Neuronal stem cell (in vitro differentiated cells): ENCODE results near the gene ALOXE3.

Experiments
- DNase-seq: peaks from one replicate; pipeline ENCODE4 v3.0.0-alpha.2; 2013; ENCODE audit warnings: low spot score
- H2AFZ ChIP-seq: one replicate; pipeline ENCODE4 v1.6.1; 2013; ENCODE audit warnings: mild to moderate bottlenecking, low read length, inconsistent platforms
- H2AK5ac ChIP-seq: 2 replicates; pipeline ENCODE4 v1.6.1; 2013; ENCODE audit warnings: low read depth, mild to moderate bottlenecking, inconsistent platforms, low read length, moderate library complexity, mixed read lengths
- H2BK120ac ChIP-seq: 2 replicates; pipeline ENCODE4 v1.6.1; 2013; ENCODE audit warnings: low read depth, mild to moderate bottlenecking, inconsistent platforms, low read length, moderate library complexity, mixed read lengths
- H2BK12ac ChIP-seq: one replicate; pipeline ENCODE4 v1.6.1; 2013; ENCODE audit warnings: low read length, inconsistent platforms
- H2BK15ac ChIP-seq: 2 replicates; pipeline ENCODE4 v1.6.1; 2013; ENCODE audit warnings: mild to moderate bottlenecking, low read length, inconsistent platforms, mixed read lengths
- H2BK5ac ChIP-seq: one replicate; pipeline ENCODE4 v1.6.1; 2013; ENCODE audit warnings: inconsistent platforms, mild to moderate bottlenecking, low read length, moderate library complexity
- H3K14ac ChIP-seq: one replicate; pipeline ENCODE4 v1.6.1; 2013; ENCODE audit warnings: low read length, inconsistent platforms
- H3K18ac ChIP-seq: 2 replicates; pipeline ENCODE4 v1.6.1; 2013; ENCODE audit warnings: low read length, inconsistent platforms
- H3K23ac ChIP-seq: 2 replicates; pipeline ENCODE4 v1.6.1; 2013; ENCODE audit warnings: low read depth, mild to moderate bottlenecking, mixed read lengths, low read length, inconsistent platforms; ENCODE audit not compliant: poor library complexity
- H3K27ac ChIP-seq: replicated peaks from 3 replicates; pipeline ENCODE4 v1.5.1; 2013; ENCODE audit warnings: low read length, inconsistent platforms
- H3K27me3 ChIP-seq, 3 experiments: 2 replicates each; pipeline ENCODE4 v1.6.1; 2013; ENCODE audit warnings: low read length in 3 of 3, mild to moderate bottlenecking in 2 of 3, inconsistent platforms in 1 of 3, low read depth in 1 of 3, mixed read lengths in 1 of 3, moderate library complexity in 1 of 3; ENCODE audit not compliant: control insufficient read depth in 3 of 3, insufficient read depth in 3 of 3
- H3K36me3 ChIP-seq, 2 donors: replicated peaks in 1 of 2; 2 replicates each; pipeline ENCODE4 v1.6.1; 2013; ENCODE audit warnings: low read length in 2 of 2; ENCODE audit not compliant: control insufficient read depth in 2 of 2, insufficient read depth in 2 of 2
- H3K4ac ChIP-seq: 2 replicates; pipeline ENCODE4 v1.6.1; 2013; ENCODE audit warnings: inconsistent platforms, mild to moderate bottlenecking, low read length, moderate library complexity
- H3K4me1 ChIP-seq, 2 donors: 1 replicate in 1 of 2; 2 replicates in 1 of 2; pipeline ENCODE4 v1.6.1; 2013; ENCODE audit warnings: low read length in 2 of 2, low read depth in 1 of 2; ENCODE audit not compliant: control insufficient read depth in 2 of 2, insufficient read depth in 1 of 2
- H3K4me2 ChIP-seq: one replicate; pipeline ENCODE4 v1.6.1; 2013; ENCODE audit warnings: mild to moderate bottlenecking, low read length, inconsistent platforms; ENCODE audit not compliant: insufficient read depth, poor library complexity, severe bottlenecking
- H3K4me3 ChIP-seq, 2 donors: 2 replicates each; pipeline ENCODE4 v1.5.1; 2013; ENCODE audit warnings: low read length in 2 of 2, mild to moderate bottlenecking in 2 of 2, inconsistent platforms in 1 of 2, moderate library complexity in 1 of 2
- H3K79me1 ChIP-seq: one replicate; pipeline ENCODE4 v1.6.1; 2013; ENCODE audit warnings: low read depth, mild to moderate bottlenecking, inconsistent platforms, low read length, moderate library complexity
- H3K9ac ChIP-seq: one replicate; pipeline ENCODE4 v1.6.1; 2013; ENCODE audit warnings: mild to moderate bottlenecking, low read depth, low read length, inconsistent platforms; ENCODE audit not compliant: poor library complexity
- H3K9me3 ChIP-seq, 2 donors: replicated peaks in 1 of 2; 2 replicates each; pipeline versions ENCODE3 to v1.6.1; 2013; ENCODE audit warnings: low read length in 2 of 2, mild to moderate bottlenecking in 2 of 2, inconsistent platforms in 1 of 2, low read depth in 1 of 2, mixed read lengths in 1 of 2, moderate library complexity in 1 of 2; ENCODE audit not compliant: control insufficient read depth in 2 of 2, insufficient read depth in 1 of 2
- H4K8ac ChIP-seq: one replicate; pipeline ENCODE4 v1.6.1; 2013; ENCODE audit warnings: low read depth, mild to moderate bottlenecking, inconsistent platforms, low read length, moderate library complexity
- H4K91ac ChIP-seq: one replicate; pipeline ENCODE4 v1.6.1; 2013; ENCODE audit warnings: low read length, low read depth, mild to moderate bottlenecking, inconsistent platforms; ENCODE audit not compliant: poor library complexity
- WGBS, 2 donors: extraction: QIAGEN DNeasy Blood & Tissue Kit; methylation state at CpG; one replicate each; pipeline ENCODE4 v1.1.7; 2013; ENCODE audit warnings: missing lambda C conversion rate in 2 of 2, mixed read lengths in 1 of 2; ENCODE audit not compliant: insufficient read length in 2 of 2, insufficient replicate concordance in 1 of 2; ENCODE audit errors: extremely low coverage in 2 of 2; 5-methylcytosine and 5-hydroxymethylcytosine counted together

Gene ALOXE3

DNA sequence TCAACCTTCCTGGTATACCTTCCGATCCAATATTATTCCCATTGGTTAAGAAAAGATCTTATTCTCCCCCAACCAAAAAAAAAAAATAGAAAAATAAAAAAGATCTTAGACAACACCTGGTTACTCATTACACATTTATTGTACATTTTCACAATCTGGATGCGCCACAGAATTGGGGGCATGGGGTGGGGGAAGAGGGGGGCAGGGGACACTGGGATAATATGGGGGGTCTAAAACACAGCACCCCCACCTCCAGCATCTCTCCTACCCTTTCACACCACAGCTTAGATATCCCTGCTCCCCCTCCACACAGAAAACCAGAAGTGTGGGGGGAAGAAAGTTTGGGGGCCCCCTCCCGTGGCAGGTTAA lies 40.7 kb upstream of the ALOXE3 start:
- H3K4ac ChIP-seq: no peak overlapping the region
- H3K18ac ChIP-seq: no peak overlapping the region
- no peak overlapping the region for H2BK12ac ChIP-seq
- H3K4me1 ChIP-seq: peaks cover 29 to 40% of the 10 kb centered on the region in 2 donors
- no peak overlapping the region for H3K4me3 ChIP-seq
- H3K79me1 ChIP-seq: peaks cover 16% of the 10 kb centered on the region
- peaks cover 22 to 40% of the 10 kb centered on the region in 2 donors for H3K36me3 ChIP-seq
- H3K27me3 ChIP-seq: no peaks in the 10 kb centered on the region
- H2AFZ ChIP-seq: no peak overlapping the region
- no peak overlapping the region for H3K4me2 ChIP-seq
- no peak overlapping the region for H3K9ac ChIP-seq
- H2BK5ac ChIP-seq: no peak overlapping the region
- no peak overlapping the region for H3K23ac ChIP-seq
- H4K8ac ChIP-seq: no peak overlapping the region
- no peak overlapping the region for H2BK120ac ChIP-seq
- no peak overlapping the region for H3K27ac ChIP-seq
- no peak overlapping the region for H2BK15ac ChIP-seq
- H3K9me3 ChIP-seq: no peaks in the 10 kb centered on the region
- WGBS, 2 donors: no CpG with 5 or more reads among the region's 3 CpGs
- no peak overlapping the region for H2AK5ac ChIP-seq
- no peak overlapping the region for H4K91ac ChIP-seq
- DNase-seq: no peak
- H3K14ac ChIP-seq: no peak overlapping the region

GRCh38 chr17:8158267-8159031 lies 40.1 kb upstream of the ALOXE3 start:
- Histone ChIP-seq H3K9ac (no peak overlapping the region), H2BK12ac (no peak overlapping the region), H2BK120ac (no peak overlapping the region), H3K4ac (no peak overlapping the region), H3K18ac (no peak overlapping the region), H3K23ac (no peak overlapping the region), H2AFZ (no peak overlapping the region), H3K27me3 (no peaks in the 10 kb centered on the region), H2BK15ac (no peak overlapping the region), H3K14ac (no peak overlapping the region), H3K79me1 (peaks cover 16% of the 10 kb centered on the region), H2AK5ac (no peak overlapping the region), H3K9me3 (no peaks in the 10 kb centered on the region), H3K4me3 (no peak overlapping the region), H4K8ac (no peak overlapping the region), H3K36me3 (peaks cover 22 to 40% of the 10 kb centered on the region in 2 donors), H3K27ac (no peak overlapping the region), H3K4me1 (peaks cover 29 to 39% of the 10 kb centered on the region in 2 donors), H3K4me2 (no peak overlapping the region), H2BK5ac (no peak overlapping the region), H4K91ac (no peak overlapping the region)
- DNase-seq: peak; percentile 82
- no CpG with 5 or more reads among the region's 20 CpGs for WGBS, 2 donors

- H4K8ac ChIP-seq: no peak overlapping the region
- no peak overlapping the region for H3K14ac ChIP-seq
- H3K9ac ChIP-seq: peak overlapping the region; percentile 85
- no peak overlapping the region for H2AK5ac ChIP-seq
- H3K18ac ChIP-seq: no peak overlapping the region
- H2BK120ac ChIP-seq: no peak overlapping the region
- no peak overlapping the region for H2BK12ac ChIP-seq
- no peak overlapping the region for H3K4ac ChIP-seq
- no peak overlapping the region for H3K23ac ChIP-seq
- DNase-seq: peak; percentile 100
- H3K4me2 ChIP-seq: peak overlapping the region; percentile 64
- H3K4me1 ChIP-seq: peaks cover 30 to 42% of the 10 kb centered on the region in 2 donors
- H3K27me3 ChIP-seq: no peaks in the 10 kb centered on the region
- H3K36me3 ChIP-seq: peaks cover 18 to 31% of the 10 kb centered on the region in 2 donors
- no peaks in the 10 kb centered on the region for H3K9me3 ChIP-seq
- H2AFZ ChIP-seq: peak overlapping the region; percentile 42
- H3K4me3 ChIP-seq: peak overlapping the region; percentile 54 to 86
- H2BK5ac ChIP-seq: no peak overlapping the region
- peak overlapping the region; percentile 78 for H3K27ac ChIP-seq
- no peak overlapping the region for H4K91ac ChIP-seq
- no peak overlapping the region for H2BK15ac ChIP-seq
- WGBS, 2 donors: no CpG with 5 or more reads among the region's 59 CpGs
- peaks cover 8% of the 10 kb centered on the region for H3K79me1 ChIP-seq
Observed at GRCh38 chr17:8156246-8156992, 38.1 kb upstream of the ALOXE3 start.

- Histone ChIP-seq H3K23ac (no peak overlapping the region), H3K36me3 (peaks cover 14 to 26% of the 10 kb centered on the region in 2 donors), H2BK5ac (no peak overlapping the region), H2AK5ac (no peak overlapping the region), H2BK12ac (no peak overlapping the region), H3K9me3 (no peaks in the 10 kb centered on the region), H3K27ac (no peak overlapping the region), H3K4me2 (peak overlapping the region; percentile 56), H3K9ac (peak overlapping the region; percentile 85), H3K27me3 (no peaks in the 10 kb centered on the region), H3K14ac (no peak overlapping the region), H2BK15ac (no peak overlapping the region), H4K8ac (no peak overlapping the region), H2BK120ac (no peak overlapping the region), H3K4ac (no peak overlapping the region), H3K4me1 (peaks cover 31 to 39% of the 10 kb centered on the region in 2 donors), H4K91ac (no peak overlapping the region), H3K18ac (no peak overlapping the region), H3K4me3 (peak overlapping the region; percentile 54 to 86), H3K79me1 (peaks cover 8% of the 10 kb centered on the region), H2AFZ (peak overlapping the region; percentile 17)
- DNase-seq: no peak
- WGBS, 2 donors: no CpG with 5 or more reads among the region's 11 CpGs
Observed at GRCh38 chr17:8155996-8156245, 37.6 kb upstream of the ALOXE3 start.
